ENCODE measurements around the gene FANCG.

DNA sequence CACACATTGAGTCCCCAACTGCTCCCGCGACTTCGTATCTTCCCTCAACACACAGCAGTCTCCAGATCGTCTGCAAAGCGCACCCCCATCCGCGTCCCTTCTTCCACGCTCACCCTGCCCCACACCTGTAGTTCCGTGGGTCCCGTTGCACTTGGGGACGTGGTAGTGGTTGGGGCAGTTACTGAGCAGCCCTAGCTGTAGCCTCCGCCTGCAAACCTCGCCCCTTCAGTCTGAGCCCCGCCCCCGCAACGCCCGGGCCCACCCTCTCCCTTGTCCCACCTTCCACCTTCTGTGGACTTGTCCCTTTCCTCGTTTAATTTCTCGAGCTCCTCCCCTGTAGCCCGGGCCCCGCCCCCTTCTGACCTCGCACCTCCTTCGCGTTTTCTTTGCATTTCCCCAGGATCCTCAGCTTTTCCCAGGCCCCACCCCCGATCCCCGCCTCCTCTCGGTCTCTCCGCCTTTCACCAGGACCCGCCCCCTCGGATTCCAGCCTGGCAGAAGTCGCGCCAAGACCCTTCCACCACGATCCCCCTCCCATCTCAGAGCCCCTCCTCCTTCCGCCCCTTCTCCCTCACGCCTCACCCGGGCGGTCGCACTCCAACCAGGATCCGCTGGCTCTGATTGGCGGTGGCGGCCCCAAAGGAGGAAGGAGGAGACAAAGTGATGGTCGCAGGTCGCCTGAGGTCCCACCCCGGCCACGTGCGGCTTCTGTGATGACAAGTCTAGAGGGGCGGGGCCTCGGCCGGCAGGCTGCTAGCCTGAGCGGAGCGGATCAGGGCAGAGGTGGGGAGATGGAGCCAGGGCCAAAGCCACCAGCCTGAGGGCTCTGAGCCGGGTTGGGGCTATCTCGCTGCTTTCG, 36.2 kb upstream of the FANCG start, which contains the start of gene ATOSB:
- TF ChIP-seq, protein P1, sequence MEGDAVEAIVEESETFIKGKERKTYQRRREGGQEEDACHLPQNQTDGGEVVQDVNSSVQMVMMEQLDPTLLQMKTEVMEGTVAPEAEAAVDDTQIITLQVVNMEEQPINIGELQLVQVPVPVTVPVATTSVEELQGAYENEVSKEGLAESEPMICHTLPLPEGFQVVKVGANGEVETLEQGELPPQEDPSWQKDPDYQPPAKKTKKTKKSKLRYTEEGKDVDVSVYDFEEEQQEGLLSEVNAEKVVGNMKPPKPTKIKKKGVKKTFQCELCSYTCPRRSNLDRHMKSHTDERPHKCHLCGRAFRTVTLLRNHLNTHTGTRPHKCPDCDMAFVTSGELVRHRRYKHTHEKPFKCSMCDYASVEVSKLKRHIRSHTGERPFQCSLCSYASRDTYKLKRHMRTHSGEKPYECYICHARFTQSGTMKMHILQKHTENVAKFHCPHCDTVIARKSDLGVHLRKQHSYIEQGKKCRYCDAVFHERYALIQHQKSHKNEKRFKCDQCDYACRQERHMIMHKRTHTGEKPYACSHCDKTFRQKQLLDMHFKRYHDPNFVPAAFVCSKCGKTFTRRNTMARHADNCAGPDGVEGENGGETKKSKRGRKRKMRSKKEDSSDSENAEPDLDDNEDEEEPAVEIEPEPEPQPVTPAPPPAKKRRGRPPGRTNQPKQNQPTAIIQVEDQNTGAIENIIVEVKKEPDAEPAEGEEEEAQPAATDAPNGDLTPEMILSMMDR (IDR thresholded peaks at IDR 0.05) = no peak
- no peak for TF ChIP-seq POLR2A (IDR thresholded peaks at IDR 0.05)
